K562 (cell line): ENCODE data around the gene HDGFL1. TPM values are rescaled to one million over a fixed set of nuclear protein-coding genes. Genes with fewer than 3 reads are reported as not detected.

Source experiments
- ATAC-seq: fragments of 200-7000 bp; cut with Tn5 transposase; 3 replicates; pipeline ENCODE4 v1.9.1; 2020; ENCODE audit warnings: moderate library complexity
- BruUV-seq: library from RNA; stranded (reverse); fragments of 400-500 nt; replicated peaks from 2 replicates; lab custom pipeline; 2021; lab: Mats Ljungman, UMichigan
- CTCF ChIA-PET: fragments of 300-600 bp; formaldehyde crosslinking; extraction: SDS; loops from one replicate; lab custom pipeline; 2021; ENCODE audit warnings: low intra/inter-chr PET ratio; lab: Yijun Ruan, JAX
- POLR2A ChIA-PET: fragments of 300-600, 350-650 bp; sonication (Branson Sonifier 250); formaldehyde crosslinking; extraction: SDS; loops from one replicate; lab custom pipeline; 2021; ENCODE audit warnings: antibody characterized with exemption, inconsistent platforms; lab: Yijun Ruan, JAX
- DNase-seq, 4 experiments: peaks; one replicate each; pipeline versions ENCODE4 v3.0.0 to v3.0.0-alpha.2; 2011 to 2018; ENCODE audit warnings: low spot score in 3 of 4, mixed read lengths in 3 of 4; ENCODE audit errors: extremely low read depth in 1 of 4
- FAIRE-seq: peaks from 2 replicates; lab custom pipeline; 2011; peaks lifted over from hg19 to GRCh38; lab: Jason Lieb, UNC
- H2AFZ ChIP-seq: 2 replicates; pipeline ENCODE4 v1.6.0; 2011; ENCODE audit warnings: low read depth, low read length, control low read depth, inconsistent platforms
- H3K27ac ChIP-seq: fragments of 200-600 bp; 3 replicates; pipeline ENCODE4 v1.8.0; 2011; ENCODE audit warnings: low read depth, mild to moderate bottlenecking, control low read depth, inconsistent platforms, low read length, moderate library complexity, mixed read lengths; ENCODE audit errors: extremely low read depth
- H3K27me3 ChIP-seq, 2 experiments: fragments of 300-600 bp in 1 of 2; 2 replicates in 1 of 2; 3 replicates in 1 of 2; pipeline versions ENCODE4 v1.6.0 to v1.8.0; 2011; ENCODE audit warnings: inconsistent platforms in 2 of 2, low read length in 2 of 2, mild to moderate bottlenecking in 1 of 2, mixed read lengths in 1 of 2, moderate library complexity in 1 of 2; ENCODE audit not compliant: control insufficient read depth in 2 of 2, insufficient read depth in 2 of 2
- H3K36me3 ChIP-seq: fragments of 300-600 bp; 3 replicates; pipeline ENCODE4 v1.8.0; 2011; ENCODE audit warnings: mild to moderate bottlenecking, low read length, inconsistent platforms; ENCODE audit not compliant: control insufficient read depth, insufficient read depth
- H3K4me1 ChIP-seq, 2 experiments: fragments of 200-600 bp in 1 of 2; replicated peaks in 1 of 2; 2 replicates in 1 of 2; 3 replicates in 1 of 2; pipeline versions ENCODE4 v1.5.1 to v1.8.0; 2011; ENCODE audit warnings: inconsistent platforms in 2 of 2, low read length in 2 of 2, mild to moderate bottlenecking in 1 of 2, mixed read lengths in 1 of 2, moderate library complexity in 1 of 2; ENCODE audit not compliant: control insufficient read depth in 2 of 2, insufficient read depth in 2 of 2
- H3K4me2 ChIP-seq: 2 replicates; pipeline ENCODE4 v1.6.1; 2011; ENCODE audit warnings: low read length, control low read depth, inconsistent platforms, mixed read lengths; ENCODE audit not compliant: insufficient read depth
- H3K4me3 ChIP-seq: fragments of 200-600 bp; sonication (generic), shearing (Covaris generic); 2 replicates; pipeline ENCODE4 v1.5.1; 2016; ENCODE audit warnings: control low read depth, inconsistent platforms
- H3K79me2 ChIP-seq: fragments of 200-600 bp; 3 replicates; pipeline ENCODE4 v1.8.0; 2011; ENCODE audit warnings: low read length, inconsistent platforms; ENCODE audit not compliant: control insufficient read depth, insufficient read depth
- H3K9ac ChIP-seq, 2 experiments: 2 replicates each; pipeline versions ENCODE4 v1.6.0 to v1.6.1; 2011; ENCODE audit warnings: low read depth in 2 of 2, low read length in 2 of 2, control low read depth in 1 of 2, inconsistent platforms in 1 of 2, mild to moderate bottlenecking in 1 of 2, mixed read lengths in 1 of 2; ENCODE audit not compliant: insufficient read depth in 1 of 2
- H3K9me1 ChIP-seq: one replicate; pipeline ENCODE4 v1.6.0; 2011; ENCODE audit warnings: inconsistent platforms, mild to moderate bottlenecking, low read length, moderate library complexity; ENCODE audit not compliant: control insufficient read depth, insufficient read depth
- H3K9me3 ChIP-seq: replicated peaks from 2 replicates; pipeline ENCODE4 v1.5.1; 2011; ENCODE audit warnings: low read depth, low read length, inconsistent platforms; ENCODE audit not compliant: control insufficient read depth, insufficient read depth
- H4K20me1 ChIP-seq: replicated peaks from 2 replicates; pipeline ENCODE4 v1.6.1; 2011; ENCODE audit warnings: low read length, inconsistent platforms, mixed read lengths; ENCODE audit not compliant: control insufficient read depth, insufficient read depth
- E2F6 ChIP-seq, 2 experiments: IDR thresholded peaks; 2 replicates each; pipeline ENCODE4 v1.6.1; 2011; ENCODE audit warnings: borderline replicate concordance in 1 of 2, control low read depth in 1 of 2, low read depth in 1 of 2, low read length in 1 of 2, mild to moderate bottlenecking in 1 of 2, mixed read lengths in 1 of 2, moderate library complexity in 1 of 2; ENCODE audit not compliant: insufficient read depth in 1 of 2, insufficient read length in 1 of 2, poor library complexity in 1 of 2, severe bottlenecking in 1 of 2; ENCODE audit errors: extremely low read depth in 1 of 2
- ELK1 ChIP-seq: sonication (generic); formaldehyde crosslinking; IDR thresholded peaks from 2 replicates; pipeline ENCODE4 v1.8.1; 2022; ENCODE audit warnings: missing genetic modification reagents
- L3MBTL2 ChIP-seq: fragments of 450-650 bp; IDR thresholded peaks from 2 replicates; pipeline ENCODE4 v1.6.1; 2016; ENCODE audit warnings: mild to moderate bottlenecking, moderate library complexity
- RCOR1 ChIP-seq, 2 experiments: IDR thresholded peaks; 2 replicates each; pipeline ENCODE4 v1.6.1; 2012; ENCODE audit warnings: low read depth in 2 of 2, low read length in 2 of 2, borderline replicate concordance in 1 of 2, improper control_type of control experiment in 1 of 2
- SAFB2 ChIP-seq: fragments of 200-400 bp; formaldehyde crosslinking; IDR thresholded peaks from 2 replicates; pipeline ENCODE4 v1.6.1; 2018; ENCODE audit warnings: borderline replicate concordance, low read length, low read depth, moderate library complexity; ENCODE audit not compliant: severe bottlenecking
- ZNF24 ChIP-seq: fragments of 450-650 bp; IDR thresholded peaks from 2 replicates; pipeline ENCODE4 v1.6.1; 2016
- ZNF444 ChIP-seq: fragments of 250-450 bp; sonication (Bioruptor Pico); IDR thresholded peaks from 2 replicates; pipeline ENCODE4 v1.4.0; 2020; ENCODE audit warnings: mild to moderate bottlenecking, moderate library complexity
- ZNF717 ChIP-seq: fragments of 250-450 bp; sonication (Bioruptor Pico); IDR thresholded peaks from 2 replicates; pipeline ENCODE4 v1.5.0; 2021
- WGBS: fragments of 100-300 bp; shearing (Covaris generic); methylation state at CpG from one replicate; pipeline ENCODE4 v1.1.6; 2016; ENCODE audit warnings: low coverage, mixed read lengths; ENCODE audit not compliant: insufficient coverage; ENCODE audit errors: missing lambda C conversion rate; 5-methylcytosine and 5-hydroxymethylcytosine counted together
- in situ Hi-C: fragments of 300-500 bp; cut with MboI; formaldehyde crosslinking; loops from 4 replicates; pipeline ENCODE4 v1.15.0; 2018; ENCODE audit warnings: inconsistent platforms, mixed read lengths
- intact Hi-C: fragments of 100-400 bp; cut with micrococcal nuclease; formaldehyde crosslinking; loops from 2 replicates; pipeline ENCODE4 v1.14.2; 2022
- polyA plus RNA-seq, 8 experiments: library from polyadenylated mRNA; depleted of rRNA in 4 of 8; stranded (reverse) in 5 of 8; unstranded in 3 of 8; fragments of >200 nt; fragmentation: Nextera tagmentation in 2 of 8; fragmentation: Illumina TruSeq in 1 of 8; extraction: Ambion mirVana in 2 of 8; extraction: Trizol in 1 of 8; gene quantifications; 2 replicates each; pipeline versions ENCODE4 v1.2.1 to v1.2.3, GENCODE V29; 2011 to 2014; ENCODE audit warnings: inconsistent platforms in 1 of 8, missing spikeins in 1 of 8
- total RNA-seq, 7 experiments: library from RNA; depleted of rRNA in 6 of 7; stranded (reverse); fragments of >200 nt in 6 of 7; fragmentation: Illumina TruSeq in 2 of 7; extraction: Trizol in 2 of 7; gene quantifications; 2 replicates each; pipeline versions ENCODE4 v1.2.1 to v1.2.3, GENCODE V29; 2011 to 2021; ENCODE audit warnings: low replicate concordance in 1 of 7

The HDGFL1 gene
- total and polyA plus RNA-seq, 9 of the 15 experiments (the other 6 are each of a cell fraction or from before 2014, with no cell fraction given), result 0.04 to 0.64 (median 0.28) TPM

- no peak for TF ChIP-seq E2F6 (IDR thresholded peaks at IDR 0.05; ENCODE audit: borderline replicate concordance in 1 of 2, extremely low read depth in 1 of 2, insufficient read depth in 1 of 2, insufficient read length in 1 of 2, low read depth in 1 of 2, low read length in 1 of 2, poor library complexity in 1 of 2, severe bottlenecking in 1 of 2)
- no peak for TF ChIP-seq ZNF444 (CRISPR knock-in tag)
Observed at GRCh38 chr6:22589118-22589517, 19.8 kb downstream of the HDGFL1 start (continued).

- Histone ChIP-seq H3K9me3 (no peaks in the 10 kb centered on the region; the same call in 1 of the 2 replicates), H3K4me3 (no peak overlapping the region), H3K79me2 (no peaks in the 10 kb centered on the region), H3K4me1 (no peaks in the 10 kb centered on the region), H2AFZ (no peak overlapping the region), H3K9me1 (no peaks in the 10 kb centered on the region), H3K36me3 (no peaks in the 10 kb centered on the region), H4K20me1 (no peaks in the 10 kb centered on the region), H3K9ac (no peak overlapping the region), H3K4me2 (no peak overlapping the region), H3K27ac (no peak overlapping the region), H3K27me3 (no peaks in the 10 kb centered on the region)
- POLR2A ChIA-PET, result interaction anchor here (1.5 kb wide), 1 partner anchor 23 kb away, joined by 4 read pairs; no protein-coding TSS in a partner anchor
- intact Hi-C loops (no loop called here), in situ Hi-C loops (no loop called here)
- BruUV-seq, result no TSS peak
- CTCF ChIA-PET, result no interaction called here
- TF ChIP-seq ZNF717 (CRISPR knock-in tag), result no peak
- no peak for TF ChIP-seq RCOR1 (IDR thresholded peaks at IDR 0.05; ENCODE audit: borderline replicate concordance in 1 of 2, low read depth in 2 of 2, low read length in 2 of 2)
- TF ChIP-seq SAFB2, result no peak
- no peak for TF ChIP-seq ZNF24
- no peak for TF ChIP-seq ELK1 (CRISPR knock-in tag)
- TF ChIP-seq L3MBTL2, result no peak
- FAIRE-seq (no peak), DNase-seq (no peak), ATAC-seq (no peak)
- WGBS, result 1% methylated on average over 4 of the region's 4 CpGs
Observed at GRCh38 chr6:22590423-22590822, 21.1 kb downstream of the HDGFL1 start.
